Lung (tissue), 12 donors: ENCODE data around the gene KIF26B. TPM values are rescaled to one million over a fixed set of nuclear protein-coding genes. Genes with fewer than 3 reads are reported as not detected.

Source experiments
- ATAC-seq: fragments of 200-7000 bp; cut with Tn5 transposase; one replicate; pipeline ENCODE4 v1.9.1; 2020; ENCODE audit warnings: moderate number of reproducible peaks; ENCODE audit not compliant: insufficient read depth, low FRiP score
- DNase-seq, 3 donors: peaks; one replicate each; pipeline ENCODE4 v3.0.0-alpha.2; 2013 to 2017
- H3K27ac ChIP-seq, 2 donors: one replicate each; pipeline ENCODE4 v1.5.1; 2013; ENCODE audit warnings: mild to moderate bottlenecking in 2 of 2, moderate library complexity in 2 of 2, control low read depth in 1 of 2, inconsistent platforms in 1 of 2, low read depth in 1 of 2, low read length in 1 of 2
- H3K27me3 ChIP-seq, 3 donors: one replicate each; pipeline ENCODE4 v1.5.1; 2013; ENCODE audit warnings: low read length in 2 of 3; ENCODE audit not compliant: control insufficient read depth in 3 of 3, insufficient read depth in 3 of 3
- H3K36me3 ChIP-seq, 4 donors: one replicate each; pipeline ENCODE4 v1.5.1; 2013; ENCODE audit warnings: low read length in 4 of 4, mild to moderate bottlenecking in 1 of 4, moderate library complexity in 1 of 4; ENCODE audit not compliant: control insufficient read depth in 4 of 4, insufficient read depth in 4 of 4
- H3K4me1 ChIP-seq, 5 donors: one replicate each; pipeline ENCODE4 v1.5.1; 2013; ENCODE audit warnings: low read length in 5 of 5, mild to moderate bottlenecking in 2 of 5, moderate library complexity in 1 of 5; ENCODE audit not compliant: control insufficient read depth in 5 of 5, insufficient read depth in 5 of 5
- H3K4me3 ChIP-seq: one replicate; pipeline ENCODE4 v1.5.1; 2013; ENCODE audit warnings: mild to moderate bottlenecking, control low read depth, moderate library complexity
- H3K9ac ChIP-seq, 2 donors: one replicate each; pipeline ENCODE4 v1.5.1; 2013; ENCODE audit warnings: low read length in 2 of 2, control low read depth in 1 of 2; ENCODE audit not compliant: insufficient read depth in 1 of 2
- H3K9me3 ChIP-seq, 4 donors: one replicate each; pipeline ENCODE4 v1.5.1; 2013; ENCODE audit warnings: low read length in 3 of 4, mild to moderate bottlenecking in 1 of 4, moderate library complexity in 1 of 4; ENCODE audit not compliant: control insufficient read depth in 4 of 4, insufficient read depth in 3 of 4
- WGBS, 2 donors: extraction: QIAGEN DNeasy Blood & Tissue Kit; methylation state at CpG; one replicate each; pipeline ENCODE4 v1.1.7; 2013; 5-methylcytosine and 5-hydroxymethylcytosine counted together
- polyA plus RNA-seq, 2 donors: library from polyadenylated mRNA; stranded (reverse); fragments of 200-250 nt; gene quantifications; one replicate each; pipeline ENCODE4 v1.2.1, GENCODE V29; 2013
- total RNA-seq, 2 donors: library from RNA; depleted of rRNA in 1 of 2; stranded (reverse); fragments of >200 nt in 1 of 2; gene quantifications; one replicate each; pipeline ENCODE4 v1.2.1, GENCODE V29; 2014 to 2021
- TF ChIP-seq, protein P1 (sequence below): IDR thresholded peaks from 2 replicates; pipeline ENCODE4 v1.5.1; 2012; ENCODE audit warnings: mild to moderate bottlenecking; ENCODE audit errors: control extremely low read depth, extremely low read depth
- donor health status: control.
- donor health status: control.
- donor health status: Bipolar disorder and iron deficiency.
- donor health status: healthy.
- donor health status: DM: yes; HTN: yes; CAD: no.

The KIF26B gene
- total and polyA plus RNA-seq, 4 donors: 0.61 to 6.7 (median 2.2) TPM

GRCh38 chr1:245512980-245513578 is 358.3 kb downstream of the KIF26B start:
- H3K9ac ChIP-seq: peak overlapping the region in 1 of 2 donors; percentile 30
- H3K36me3 ChIP-seq: no peaks in the 10 kb centered on the region
- TF ChIP-seq, protein P1, sequence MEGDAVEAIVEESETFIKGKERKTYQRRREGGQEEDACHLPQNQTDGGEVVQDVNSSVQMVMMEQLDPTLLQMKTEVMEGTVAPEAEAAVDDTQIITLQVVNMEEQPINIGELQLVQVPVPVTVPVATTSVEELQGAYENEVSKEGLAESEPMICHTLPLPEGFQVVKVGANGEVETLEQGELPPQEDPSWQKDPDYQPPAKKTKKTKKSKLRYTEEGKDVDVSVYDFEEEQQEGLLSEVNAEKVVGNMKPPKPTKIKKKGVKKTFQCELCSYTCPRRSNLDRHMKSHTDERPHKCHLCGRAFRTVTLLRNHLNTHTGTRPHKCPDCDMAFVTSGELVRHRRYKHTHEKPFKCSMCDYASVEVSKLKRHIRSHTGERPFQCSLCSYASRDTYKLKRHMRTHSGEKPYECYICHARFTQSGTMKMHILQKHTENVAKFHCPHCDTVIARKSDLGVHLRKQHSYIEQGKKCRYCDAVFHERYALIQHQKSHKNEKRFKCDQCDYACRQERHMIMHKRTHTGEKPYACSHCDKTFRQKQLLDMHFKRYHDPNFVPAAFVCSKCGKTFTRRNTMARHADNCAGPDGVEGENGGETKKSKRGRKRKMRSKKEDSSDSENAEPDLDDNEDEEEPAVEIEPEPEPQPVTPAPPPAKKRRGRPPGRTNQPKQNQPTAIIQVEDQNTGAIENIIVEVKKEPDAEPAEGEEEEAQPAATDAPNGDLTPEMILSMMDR: no peak
- DNase-seq: peak; percentile 29 to 55 (median 34)
- no peaks in the 10 kb centered on the region for H3K27me3 ChIP-seq
- H3K9me3 ChIP-seq: peaks cover 0 to 4% (median 0%) of the 10 kb centered on the region in 4 donors
- 59 to 61% methylated on average over 11 of the region's 11 CpGs for WGBS, 2 donors
- no peak overlapping the region for H3K27ac ChIP-seq
- H3K4me3 ChIP-seq: no peak overlapping the region
- ATAC-seq: peak; percentile 42
- peaks cover 0 to 28% (median 2%) of the 10 kb centered on the region in 5 donors for H3K4me1 ChIP-seq

GRCh38 chr1:245516284-245516759 is 361.5 kb downstream of the KIF26B start:
- peak; percentile 72 to 91 (median 88) for DNase-seq
- WGBS, 2 donors: 63 to 70% methylated on average over 12 of the region's 12 CpGs
- TF ChIP-seq, protein P1: no peak

DNA sequence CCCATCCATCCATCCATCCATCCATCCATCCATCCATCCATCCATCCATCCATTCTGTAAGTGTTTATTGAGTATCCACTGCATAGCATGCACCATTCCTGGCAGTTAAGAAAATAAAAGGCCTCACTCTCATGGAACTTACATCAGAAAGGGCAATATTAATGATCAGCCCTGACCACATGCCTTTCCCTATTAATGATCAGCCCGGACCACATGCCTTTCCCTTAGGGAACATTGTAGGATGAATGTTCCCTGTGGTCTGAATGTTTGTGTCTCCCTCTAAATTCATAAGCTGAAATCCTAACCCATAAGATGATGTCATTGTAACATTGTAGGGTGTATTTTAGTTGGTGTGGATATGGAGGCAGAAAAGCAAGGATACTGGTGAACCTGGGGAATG is 365.8 kb downstream of the KIF26B start:
- no peaks in the 10 kb centered on the region for H3K27me3 ChIP-seq

More at GRCh38 chr1:245516284-245516759, 361.5 kb downstream of the KIF26B start:
- peaks cover 0 to 20% (median 0%) of the 10 kb centered on the region in 5 donors for H3K4me1 ChIP-seq
- ATAC-seq: peak; percentile 10
- H3K4me3 ChIP-seq: no peak overlapping the region
- H3K9ac ChIP-seq: no peak overlapping the region
- no peak overlapping the region for H3K27ac ChIP-seq
- H3K9me3 ChIP-seq: no peaks in the 10 kb centered on the region
- no peaks in the 10 kb centered on the region for H3K27me3 ChIP-seq
- no peaks in the 10 kb centered on the region for H3K36me3 ChIP-seq

More for the DNA sequence above, 365.8 kb downstream of the KIF26B start:
- TF ChIP-seq, protein P1: no peak
- H3K27ac ChIP-seq: no peak overlapping the region
- H3K4me3 ChIP-seq: no peak overlapping the region
- no peaks in the 10 kb centered on the region for H3K36me3 ChIP-seq
- 91 to 96% methylated on average over 1 of the region's 1 CpG for WGBS, 2 donors
- ATAC-seq (no peak), DNase-seq (no peak)
- H3K9me3 ChIP-seq: no peaks in the 10 kb centered on the region
- H3K4me1 ChIP-seq: peaks cover 0 to 8% (median 0%) of the 10 kb centered on the region in 5 donors
- H3K9ac ChIP-seq: no peak overlapping the region
